Endodermal cell (in vitro differentiated cells): ENCODE results near the gene TNFAIP8L1. TPM values are rescaled to one million over a fixed set of nuclear protein-coding genes. Genes with fewer than 3 reads are reported as not detected.

Experiments used
- DNase-seq: peaks from one replicate; pipeline ENCODE4 v3.0.0-alpha.2; 2017
- H3K27ac ChIP-seq: 2 replicates; pipeline ENCODE4 v1.5.1; 2013; ENCODE audit warnings: mild to moderate bottlenecking, low read depth, low read length, moderate library complexity
- H3K27me3 ChIP-seq: 2 replicates; pipeline ENCODE4 v1.6.1; 2013; ENCODE audit warnings: mild to moderate bottlenecking, low read length, moderate library complexity; ENCODE audit not compliant: insufficient read depth, control insufficient read depth, poor library complexity, severe bottlenecking
- H3K36me3 ChIP-seq: 2 replicates; pipeline ENCODE4 v1.7.0; 2013; ENCODE audit warnings: mild to moderate bottlenecking, low read length, moderate library complexity; ENCODE audit not compliant: control insufficient read depth, insufficient read depth
- H3K4me1 ChIP-seq: one replicate; pipeline ENCODE4 v1.7.0; 2013; ENCODE audit warnings: low read length; ENCODE audit not compliant: control insufficient read depth, insufficient read depth
- H3K4me3 ChIP-seq: 2 replicates; pipeline ENCODE4 v1.5.1; 2013; ENCODE audit warnings: mild to moderate bottlenecking, low read length, moderate library complexity
- H3K9ac ChIP-seq: 2 replicates; pipeline ENCODE4 v1.6.1; 2013; ENCODE audit warnings: mild to moderate bottlenecking, low read length, moderate library complexity; ENCODE audit not compliant: poor library complexity, severe bottlenecking; ENCODE audit errors: extremely low read depth
- H3K9me3 ChIP-seq: 2 replicates; pipeline ENCODE4 v1.6.1; 2013; ENCODE audit warnings: mild to moderate bottlenecking, low read length, moderate library complexity; ENCODE audit not compliant: control insufficient read depth
- H3K27ac Mint-ChIP-seq: 2 replicates; pipeline ENCODE4 v1.8.0; 2020; ENCODE audit warnings: mixed read lengths
- H3K27me3 Mint-ChIP-seq: 2 replicates; pipeline ENCODE4 v1.8.0; 2021; ENCODE audit warnings: mild to moderate bottlenecking, mixed read lengths; ENCODE audit not compliant: insufficient read depth
- H3K36me3 Mint-ChIP-seq: 2 replicates; pipeline ENCODE4 v1.8.0; 2020; ENCODE audit warnings: low read depth, mixed read lengths
- H3K4me1 Mint-ChIP-seq: 2 replicates; pipeline ENCODE4 v1.8.0; 2020; ENCODE audit warnings: mixed read lengths
- H3K4me3 Mint-ChIP-seq: 2 replicates; pipeline ENCODE4 v1.8.0; 2020; ENCODE audit warnings: mild to moderate bottlenecking, moderate library complexity, mixed read lengths
- H3K9me3 Mint-ChIP-seq: 2 replicates; pipeline ENCODE4 v1.8.0; 2020; ENCODE audit warnings: mild to moderate bottlenecking, mixed read lengths
- CTCF ChIP-seq: fragments of 200-600 bp; sonication (generic); conservative IDR thresholded peaks from 2 replicates; pipeline ENCODE4 v1.5.0; 2021; ENCODE audit warnings: antibody characterized with exemption, mild to moderate bottlenecking
- WGBS, 2 experiments: methylation state at CpG; one replicate each; pipeline versions ENCODE4 v1.1.5 to v1.1.7; 2013; ENCODE audit warnings: missing lambda C conversion rate in 2 of 2, mixed read lengths in 1 of 2; ENCODE audit not compliant: insufficient coverage in 1 of 2, insufficient read length in 1 of 2; 5-methylcytosine and 5-hydroxymethylcytosine counted together
- total RNA-seq, 2 donors: library from RNA; stranded (reverse); fragmentation: NEBNext Ultra II Directional in 1 of 2; extraction: Animal tissue kit (Norgen Biotek cat#: 25700) in 1 of 2; gene quantifications; 2 replicates in 1 of 2; 3 replicates in 1 of 2; pipeline ENCODE4 v1.2.1, GENCODE V29; 2021

Gene TNFAIP8L1
- total RNA-seq, 2 donors from 2014 or later: 18.1 to 25.5 TPM

DNA sequence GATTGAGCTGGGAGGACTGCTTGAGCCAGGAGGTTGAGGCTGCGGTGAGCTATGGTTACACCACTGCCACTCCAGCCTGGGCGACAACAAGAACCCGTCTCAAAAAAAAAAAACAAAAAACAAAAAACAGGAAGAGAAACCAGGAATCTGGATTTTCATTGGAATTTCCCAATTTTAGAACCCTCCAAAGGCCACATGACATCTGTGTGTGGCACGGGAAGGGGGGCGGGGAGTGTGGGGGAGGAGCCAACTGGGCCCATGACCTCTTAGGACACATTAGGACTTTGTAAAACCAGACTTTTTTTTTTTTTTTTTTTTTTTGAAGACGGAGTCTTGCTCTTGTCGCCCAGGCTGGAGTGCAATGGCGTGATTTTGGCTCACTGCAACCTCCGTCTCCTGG lies 52.1 kb downstream of the TNFAIP8L1 start:
- Mint-ChIP-seq H3K27ac (no peak overlapping the region), H3K4me1 (no peaks in the 10 kb centered on the region), H3K36me3 (peaks cover 62% of the 10 kb centered on the region), H3K9me3 (no peaks in the 10 kb centered on the region), H3K27me3 (no peaks in the 10 kb centered on the region), H3K4me3 (no peak overlapping the region)
- no peak overlapping the region for H3K9ac ChIP-seq
- no peak for TF ChIP-seq CTCF
- 89 to 93% methylated on average over 3 to 8 of the region's 9 CpGs for WGBS, 2 experiments
- peaks cover 51% of the 10 kb centered on the region for H3K36me3 ChIP-seq
- no peaks in the 10 kb centered on the region for H3K27me3 ChIP-seq
- H3K4me1 ChIP-seq: no peaks in the 10 kb centered on the region
- H3K9me3 ChIP-seq: no peaks in the 10 kb centered on the region
- no peak overlapping the region for H3K4me3 ChIP-seq
- H3K27ac ChIP-seq: no peak overlapping the region
- no peak for DNase-seq

GRCh38 chr19:4692251-4693077 lies 53.1 kb downstream of the TNFAIP8L1 start:
- no peaks in the 10 kb centered on the region for H3K4me1 Mint-ChIP-seq
- H3K4me3 ChIP-seq: no peak overlapping the region
- H3K9me3 Mint-ChIP-seq: no peaks in the 10 kb centered on the region
- no peak overlapping the region for H3K4me3 Mint-ChIP-seq
- no peak for DNase-seq
- H3K27me3 Mint-ChIP-seq: no peaks in the 10 kb centered on the region
- peaks cover 45% of the 10 kb centered on the region for H3K36me3 ChIP-seq
- no peak overlapping the region for H3K27ac ChIP-seq
- H3K36me3 Mint-ChIP-seq: peaks cover 62% of the 10 kb centered on the region
- TF ChIP-seq CTCF: no peak
- 96 to 100% methylated on average over 3 to 27 of the region's 27 CpGs for WGBS, 2 experiments
- H3K9me3 ChIP-seq: no peaks in the 10 kb centered on the region
- no peaks in the 10 kb centered on the region for H3K27me3 ChIP-seq
- H3K4me1 ChIP-seq: no peaks in the 10 kb centered on the region
- no peak overlapping the region for H3K9ac ChIP-seq
- no peak overlapping the region for H3K27ac Mint-ChIP-seq

GRCh38 chr19:4693078-4693350 lies 53.7 kb downstream of the TNFAIP8L1 start:
- H3K9ac ChIP-seq: no peak overlapping the region
- H3K4me3 ChIP-seq: no peak overlapping the region
- WGBS, 2 experiments: 92% methylated on average over 7 of the region's 7 CpGs; no CpG with 5 or more reads in 1 of the 2 experiments
- DNase-seq: no peak
- H3K27ac ChIP-seq: no peak overlapping the region
- no peak for TF ChIP-seq CTCF
- Mint-ChIP-seq H3K36me3 (peaks cover 65% of the 10 kb centered on the region), H3K27ac (no peak overlapping the region), H3K9me3 (no peaks in the 10 kb centered on the region), H3K4me3 (no peak overlapping the region), H3K27me3 (no peaks in the 10 kb centered on the region), H3K4me1 (no peaks in the 10 kb centered on the region)
- H3K36me3 ChIP-seq: peaks cover 45% of the 10 kb centered on the region
- no peaks in the 10 kb centered on the region for H3K27me3 ChIP-seq
- H3K4me1 ChIP-seq: no peaks in the 10 kb centered on the region
- H3K9me3 ChIP-seq: no peaks in the 10 kb centered on the region
